Measurements from ENCODE around the gene USP37.

DNA sequence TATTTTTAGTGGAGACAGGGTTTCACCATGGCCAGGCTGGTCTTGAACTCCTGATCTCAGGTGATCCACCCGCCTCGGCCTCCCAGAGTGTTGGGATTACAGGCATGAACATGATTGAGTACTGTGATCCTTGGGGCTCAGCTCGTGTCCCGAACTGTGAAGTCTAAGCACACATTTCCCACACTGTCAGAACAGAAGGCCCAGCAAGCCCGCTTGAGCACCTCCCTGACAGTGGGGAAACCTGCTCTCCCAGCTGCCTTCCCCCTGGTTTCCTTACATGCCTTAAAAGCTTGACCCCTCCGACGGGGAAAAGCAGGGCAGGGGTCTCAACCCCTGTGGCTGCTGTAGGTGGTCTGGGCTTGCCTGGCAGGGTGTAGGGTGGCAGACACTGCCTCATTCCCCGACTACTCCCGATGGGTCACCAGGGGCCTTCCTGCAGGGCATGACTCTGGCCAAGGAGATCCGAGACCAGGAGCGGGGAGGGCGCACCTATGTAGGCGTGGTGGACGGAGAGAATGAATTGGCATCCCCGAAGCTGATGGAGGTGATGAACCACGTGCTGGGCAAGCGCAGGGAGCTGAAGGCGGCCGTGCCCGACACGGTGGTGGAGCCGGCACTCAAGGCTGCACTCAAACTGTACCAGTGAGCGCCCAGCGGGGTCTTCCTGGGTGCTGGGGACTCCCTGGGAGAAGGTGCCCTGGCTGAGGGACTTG lies 139.1 kb downstream of the USP37 start:
- no peak for TF ChIP-seq POLR2A (IDR thresholded peaks at IDR 0.05)
- TF ChIP-seq, protein P1, sequence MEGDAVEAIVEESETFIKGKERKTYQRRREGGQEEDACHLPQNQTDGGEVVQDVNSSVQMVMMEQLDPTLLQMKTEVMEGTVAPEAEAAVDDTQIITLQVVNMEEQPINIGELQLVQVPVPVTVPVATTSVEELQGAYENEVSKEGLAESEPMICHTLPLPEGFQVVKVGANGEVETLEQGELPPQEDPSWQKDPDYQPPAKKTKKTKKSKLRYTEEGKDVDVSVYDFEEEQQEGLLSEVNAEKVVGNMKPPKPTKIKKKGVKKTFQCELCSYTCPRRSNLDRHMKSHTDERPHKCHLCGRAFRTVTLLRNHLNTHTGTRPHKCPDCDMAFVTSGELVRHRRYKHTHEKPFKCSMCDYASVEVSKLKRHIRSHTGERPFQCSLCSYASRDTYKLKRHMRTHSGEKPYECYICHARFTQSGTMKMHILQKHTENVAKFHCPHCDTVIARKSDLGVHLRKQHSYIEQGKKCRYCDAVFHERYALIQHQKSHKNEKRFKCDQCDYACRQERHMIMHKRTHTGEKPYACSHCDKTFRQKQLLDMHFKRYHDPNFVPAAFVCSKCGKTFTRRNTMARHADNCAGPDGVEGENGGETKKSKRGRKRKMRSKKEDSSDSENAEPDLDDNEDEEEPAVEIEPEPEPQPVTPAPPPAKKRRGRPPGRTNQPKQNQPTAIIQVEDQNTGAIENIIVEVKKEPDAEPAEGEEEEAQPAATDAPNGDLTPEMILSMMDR (IDR thresholded peaks at IDR 0.05) = no peak

Data from heart left ventricle (tissue), 13 donors.